NT2/D1 (cell line): Measurements from ENCODE around the gene EXPH5.

Source experiments
- SUZ12 ChIP-seq: IDR thresholded peaks from 2 replicates; pipeline ENCODE4 v1.6.1; 2011; ENCODE audit not compliant: insufficient read length, insufficient read depth; ENCODE audit errors: extremely low read depth
- ZNF274 ChIP-seq: IDR thresholded peaks from 2 replicates; pipeline ENCODE4 v1.6.1; 2011; ENCODE audit warnings: mild to moderate bottlenecking, low read depth, low read length

GRCh38 chr11:108599978-108600377 lies 6.4 kb upstream of the EXPH5 start:
- TF ChIP-seq SUZ12 (no peak), ZNF274 (no peak)
